ENCODE results near the gene PHLPP1. TPM values are rescaled to one million over a fixed set of nuclear protein-coding genes. Genes with fewer than 3 reads are reported as not detected.

PHLPP1 gene
- total RNA-seq, 2 donors from 2014 or later = 8.1 to 11.6 TPM

- TF ChIP-seq CTCF (IDR thresholded peaks at IDR 0.05) = no peak
- ATAC-seq (ENCODE audit: insufficient number of reproducible peaks, low FRiP score, low read depth) = no peak
- no peaks in the 10 kb centered on the region for H3K9me3 ChIP-seq
- H3K4me1 ChIP-seq (ENCODE audit: control insufficient read depth in 1 of 2, low read depth in 2 of 2) = no peaks in the 10 kb centered on the region
- H3K27ac ChIP-seq = no peak overlapping the region
- DNase-seq (ENCODE audit: low spot score) = no peak
- H3K4me3 ChIP-seq = no peak overlapping the region
- no peaks in the 10 kb centered on the region for H3K27me3 ChIP-seq (replicated peaks; ENCODE audit: insufficient read depth)
- H3K36me3 ChIP-seq = no peaks in the 10 kb centered on the region
Observed at GRCh38 chr18:62987859-62988258, 272.5 kb downstream of the PHLPP1 start.

GRCh38 chr18:62988471-62988870, 273.1 kb downstream of the PHLPP1 start:
- Histone ChIP-seq H3K9me3 (no peaks in the 10 kb centered on the region), H3K27me3 (replicated peaks; ENCODE audit: insufficient read depth) (no peaks in the 10 kb centered on the region), H3K36me3 (no peaks in the 10 kb centered on the region), H3K4me1 (ENCODE audit: control insufficient read depth in 1 of 2, low read depth in 2 of 2) (no peaks in the 10 kb centered on the region), H3K27ac (no peak overlapping the region), H3K4me3 (no peak overlapping the region)
- ATAC-seq (ENCODE audit: insufficient number of reproducible peaks, low FRiP score, low read depth) (no peak), DNase-seq (ENCODE audit: low spot score) (no peak)
- no peak for TF ChIP-seq CTCF (IDR thresholded peaks at IDR 0.05)

- no peaks in the 10 kb centered on the region for H3K27me3 ChIP-seq (replicated peaks; ENCODE audit: insufficient read depth)
- no peak for TF ChIP-seq CTCF (IDR thresholded peaks at IDR 0.05)
- no peak overlapping the region for H3K27ac ChIP-seq
- ATAC-seq (ENCODE audit: insufficient number of reproducible peaks, low FRiP score, low read depth) = no peak
- H3K36me3 ChIP-seq = no peaks in the 10 kb centered on the region
- H3K4me3 ChIP-seq = no peak overlapping the region
- H3K9me3 ChIP-seq = no peaks in the 10 kb centered on the region
- H3K4me1 ChIP-seq (ENCODE audit: control insufficient read depth in 1 of 2, low read depth in 2 of 2) = no peaks in the 10 kb centered on the region
- DNase-seq (ENCODE audit: low spot score) = no peak
Observed at GRCh38 chr18:62989195-62989594, 273.9 kb downstream of the PHLPP1 start.

GRCh38 chr18:62990653-62991052, 275.3 kb downstream of the PHLPP1 start:
- H3K27me3 ChIP-seq (replicated peaks; ENCODE audit: insufficient read depth) = no peaks in the 10 kb centered on the region
- H3K27ac ChIP-seq = no peak overlapping the region
- no peaks in the 10 kb centered on the region for H3K36me3 ChIP-seq
- DNase-seq (ENCODE audit: low spot score) (no peak), ATAC-seq (ENCODE audit: insufficient number of reproducible peaks, low FRiP score, low read depth) (no peak)
- no peaks in the 10 kb centered on the region for H3K4me1 ChIP-seq (ENCODE audit: control insufficient read depth in 1 of 2, low read depth in 2 of 2)
- H3K9me3 ChIP-seq = no peaks in the 10 kb centered on the region
- no peak overlapping the region for H3K4me3 ChIP-seq
- no peak for TF ChIP-seq CTCF (IDR thresholded peaks at IDR 0.05)

GRCh38 chr18:62991389-62991788, 276.0 kb downstream of the PHLPP1 start:
- H3K4me1 ChIP-seq (ENCODE audit: control insufficient read depth in 1 of 2, low read depth in 2 of 2) = no peaks in the 10 kb centered on the region
- no peaks in the 10 kb centered on the region for H3K36me3 ChIP-seq
- H3K4me3 ChIP-seq = no peak overlapping the region
- H3K27me3 ChIP-seq (replicated peaks; ENCODE audit: insufficient read depth) = no peaks in the 10 kb centered on the region
- TF ChIP-seq CTCF (IDR thresholded peaks at IDR 0.05) = no peak
- no peaks in the 10 kb centered on the region for H3K9me3 ChIP-seq
- H3K27ac ChIP-seq = no peak overlapping the region
- ATAC-seq (ENCODE audit: insufficient number of reproducible peaks, low FRiP score, low read depth) = no peak
- no peak for DNase-seq (ENCODE audit: low spot score)

Data from thoracic aorta (tissue), 2 donors.